ENCODE data around the gene TFEB. TPM values are rescaled to one million over a fixed set of nuclear protein-coding genes. Genes with fewer than 3 reads are reported as not detected.

The TFEB gene
- total RNA-seq, 2 donors from 2014 or later = 33.3 to 34.6 TPM

DNA sequence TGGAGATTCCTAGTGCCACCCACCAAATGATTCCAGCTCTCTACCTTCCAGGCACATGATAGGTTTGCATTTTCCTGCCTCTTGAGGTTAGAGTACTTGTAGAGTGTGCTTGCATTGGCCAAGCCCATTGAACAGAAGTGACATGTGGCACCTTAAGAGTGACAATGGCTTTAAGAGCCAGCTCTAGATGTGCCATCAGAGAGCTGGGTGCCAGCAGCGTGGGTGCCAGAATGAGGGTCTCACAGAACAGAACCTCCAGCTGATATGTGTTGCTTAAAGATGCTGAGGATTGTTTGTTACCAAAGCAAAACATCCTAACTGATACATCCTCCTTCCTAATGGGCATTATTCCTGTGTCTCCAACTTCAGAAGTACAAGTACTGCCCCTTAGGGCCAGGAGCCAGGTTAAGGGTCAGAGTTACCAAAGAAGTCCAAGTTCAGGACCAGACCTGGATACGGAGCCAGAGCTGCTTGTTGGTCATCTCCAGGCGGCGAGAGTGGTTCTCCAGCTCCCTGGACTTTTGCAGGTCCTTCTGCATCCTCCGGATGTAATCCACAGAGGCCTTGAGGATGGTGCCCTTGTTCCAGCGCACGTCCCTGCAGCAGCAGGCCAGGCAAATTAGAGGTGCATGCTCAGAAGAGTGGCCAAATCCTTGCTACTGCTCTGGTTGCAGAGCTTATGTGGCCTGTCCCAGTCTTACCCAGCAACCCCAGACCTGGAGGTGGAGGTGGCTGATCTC, 49.6 kb downstream of the TFEB start:
- intact Hi-C loops (cut with DNase I) = loop anchor here (5.0 to 10.0 kb wide), 2 partner anchors 261 to 319 kb away; no protein-coding TSS in a partner anchor
- ATAC-seq (no peak), DNase-seq (no peak)

DNA sequence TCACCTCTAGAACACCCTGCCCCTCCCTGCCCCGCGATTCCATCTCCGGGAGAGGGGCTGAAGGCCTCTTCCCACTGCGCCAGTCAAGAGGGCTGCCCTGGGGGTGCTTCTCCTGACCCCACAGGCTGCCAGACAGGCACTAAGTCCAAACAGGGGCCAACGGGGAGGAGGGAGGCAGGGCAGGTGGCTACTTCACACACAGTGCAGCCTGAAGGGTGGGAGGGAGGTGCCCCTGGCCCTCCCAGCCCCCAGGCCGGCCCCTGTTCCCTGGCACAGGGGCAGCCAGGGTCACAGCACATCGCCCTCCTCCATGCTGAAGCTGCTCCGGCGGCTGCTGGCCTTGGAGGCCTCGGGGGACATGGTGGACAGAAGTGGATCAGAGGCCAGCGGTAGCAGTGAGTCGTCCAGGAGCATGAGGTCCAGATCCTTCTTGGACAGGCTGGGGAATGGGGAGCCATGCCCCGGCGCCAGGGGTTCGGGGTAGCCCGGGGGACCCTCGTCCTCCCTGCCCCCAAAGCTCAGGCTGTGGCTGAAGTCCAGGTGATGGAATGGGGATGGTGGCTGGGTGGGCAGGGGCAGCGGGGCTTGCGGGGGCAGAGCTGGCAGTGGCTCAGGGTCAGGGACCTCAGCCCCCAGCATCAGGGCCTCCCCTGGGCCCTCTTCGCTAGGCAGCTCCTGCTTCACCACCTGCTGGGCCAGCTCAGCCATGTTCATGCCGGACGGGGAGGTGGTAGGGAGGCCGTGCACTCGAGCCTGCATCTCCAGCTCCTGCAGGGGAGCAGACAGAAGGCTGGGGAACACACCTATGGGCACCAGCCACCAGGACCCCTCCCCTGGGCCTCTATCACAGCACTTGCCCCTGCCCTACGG, 50.9 kb downstream of the TFEB start:
- DNase-seq (peak; percentile 21), ATAC-seq (no peak)
- intact Hi-C loops (cut with DNase I) = loop anchor here (5.0 to 10.0 kb wide), 2 partner anchors 260 to 317 kb away; no protein-coding TSS in a partner anchor

DNA sequence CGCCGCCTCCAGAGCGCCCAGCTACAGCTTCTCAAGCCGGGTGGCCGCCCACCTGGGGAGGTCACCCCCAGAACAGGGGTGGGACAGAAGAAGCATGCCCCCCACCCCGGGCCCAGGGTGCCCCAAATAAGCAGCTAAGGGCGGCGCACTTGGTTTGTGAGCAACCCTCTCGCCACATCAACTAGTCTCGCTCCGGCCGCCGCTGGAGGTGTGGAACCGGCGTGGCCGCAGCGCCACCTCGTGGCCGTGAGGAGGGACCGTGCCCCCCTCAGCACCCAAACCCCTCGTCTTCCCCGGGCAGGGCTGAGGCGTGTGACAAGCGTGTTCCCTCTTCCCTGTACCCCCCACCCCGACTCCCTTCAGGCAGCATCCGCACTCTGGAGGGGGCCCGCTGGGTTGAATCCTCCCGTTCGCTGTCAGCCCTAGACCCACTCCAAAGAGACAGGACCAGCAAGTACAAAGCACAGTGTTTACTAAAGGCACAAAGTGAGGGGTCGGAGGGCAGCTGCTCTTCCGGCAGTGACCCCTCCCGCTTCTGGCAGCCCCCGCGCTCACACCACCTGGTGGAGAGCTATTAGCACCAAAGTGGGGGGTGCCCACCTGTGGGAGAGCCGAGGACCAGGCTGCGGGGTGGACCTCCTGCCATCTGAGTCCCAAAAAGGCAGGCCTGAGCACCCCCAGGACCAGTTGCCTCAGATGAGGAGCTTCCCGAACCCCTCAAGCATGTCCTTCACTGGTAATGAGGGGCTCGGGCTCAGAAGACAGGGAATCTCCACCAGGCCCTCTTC, 51.7 kb downstream of the TFEB start:
- intact Hi-C loops (cut with DNase I) = loop anchor here (1.0 to 10.0 kb wide), 4 partner anchors 80 to 315 kb away; no protein-coding TSS in a partner anchor
- peak; percentile 89 for DNase-seq
- peak; percentile 86 to 88 for ATAC-seq

DNA sequence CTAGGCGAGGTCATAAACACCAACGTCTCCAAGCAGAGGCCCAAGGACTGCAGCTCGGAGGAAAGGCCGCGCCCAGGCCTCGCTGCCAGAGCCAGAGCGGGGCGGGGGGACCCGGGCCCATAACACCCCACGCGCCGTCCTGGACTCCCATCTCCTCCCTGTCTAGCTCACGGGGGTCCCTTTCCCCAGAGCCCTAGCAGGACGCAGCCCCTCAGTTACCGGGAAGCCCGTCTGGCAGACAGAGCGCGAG, 52.2 kb downstream of the TFEB start:
- peak; percentile 34 to 46 for ATAC-seq
- intact Hi-C loops (cut with DNase I) = loop anchor here (1.0 to 10.0 kb wide), 4 partner anchors 80 to 314 kb away; no protein-coding TSS in a partner anchor
- no peak for DNase-seq

DNA sequence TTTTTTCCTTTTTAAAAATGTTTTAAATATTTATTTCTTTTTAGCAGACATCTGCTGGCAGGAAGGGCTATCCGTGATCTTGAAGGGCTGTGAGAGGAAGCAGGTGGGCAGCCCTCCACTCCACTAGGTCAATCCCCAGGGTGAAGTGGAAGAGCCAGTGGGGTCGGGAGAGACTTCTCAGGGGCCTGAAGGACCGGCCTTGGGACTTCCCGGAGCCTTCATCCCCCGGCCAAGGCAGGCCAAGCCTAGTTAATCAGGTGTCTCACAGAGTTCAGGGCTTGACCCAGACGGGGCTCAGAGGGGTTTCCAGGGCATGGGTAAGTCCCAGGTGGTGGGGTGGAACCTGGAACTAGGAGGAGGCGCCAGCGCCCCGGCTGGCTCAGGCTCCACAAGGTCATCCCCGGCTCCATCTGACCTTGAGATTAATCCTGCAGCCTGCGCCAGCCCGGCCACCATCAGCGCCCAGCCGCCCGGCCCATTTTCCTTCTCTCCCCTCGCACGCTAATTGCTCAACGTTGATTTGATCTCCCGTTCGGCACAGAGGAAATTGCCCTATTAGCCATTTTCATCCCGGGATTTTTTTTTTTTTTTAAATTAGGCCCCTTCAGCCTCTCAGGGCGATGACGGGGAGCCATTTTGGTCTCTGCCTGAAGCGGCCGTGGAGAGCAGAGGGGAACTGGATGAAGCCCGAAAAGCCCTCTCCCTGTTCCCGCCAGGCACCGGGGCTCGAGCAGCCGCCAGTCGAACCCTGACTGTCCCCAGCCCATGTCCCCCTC, 52.7 kb downstream of the TFEB start:
- DNase-seq (peak; percentile 33), ATAC-seq (peak; percentile 20 to 31)
- intact Hi-C loops (cut with DNase I) = loop anchor here (1.0 to 10.0 kb wide), 4 partner anchors 79 to 314 kb away; no protein-coding TSS in a partner anchor

DNA sequence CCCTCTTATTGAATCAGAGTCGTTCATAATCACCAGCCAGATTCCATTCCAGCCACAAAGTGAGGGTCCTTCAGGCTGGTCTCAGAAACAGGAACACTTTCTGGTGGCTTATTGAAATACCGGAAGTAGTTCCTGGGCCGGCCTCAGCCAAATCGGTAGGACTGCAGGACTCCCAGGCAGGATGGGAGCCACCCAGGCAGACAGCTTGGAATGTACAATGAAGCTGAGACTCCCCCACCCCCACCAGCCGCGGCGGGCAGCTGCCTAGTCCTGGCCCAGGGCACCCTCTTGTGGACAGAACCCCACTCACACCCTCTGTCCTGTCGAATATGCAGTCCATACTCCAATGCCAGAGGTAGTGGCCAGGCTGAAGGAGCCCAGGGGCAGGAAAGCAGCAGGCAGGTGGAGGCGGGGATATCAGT, 53.3 kb downstream of the TFEB start:
- intact Hi-C loops (cut with DNase I) = loop anchor here (2.0 to 10.0 kb wide), 3 partner anchors 79 to 313 kb away; no protein-coding TSS in a partner anchor
- DNase-seq = peak; percentile 94
- peak; percentile 90 to 93 for ATAC-seq

DNA sequence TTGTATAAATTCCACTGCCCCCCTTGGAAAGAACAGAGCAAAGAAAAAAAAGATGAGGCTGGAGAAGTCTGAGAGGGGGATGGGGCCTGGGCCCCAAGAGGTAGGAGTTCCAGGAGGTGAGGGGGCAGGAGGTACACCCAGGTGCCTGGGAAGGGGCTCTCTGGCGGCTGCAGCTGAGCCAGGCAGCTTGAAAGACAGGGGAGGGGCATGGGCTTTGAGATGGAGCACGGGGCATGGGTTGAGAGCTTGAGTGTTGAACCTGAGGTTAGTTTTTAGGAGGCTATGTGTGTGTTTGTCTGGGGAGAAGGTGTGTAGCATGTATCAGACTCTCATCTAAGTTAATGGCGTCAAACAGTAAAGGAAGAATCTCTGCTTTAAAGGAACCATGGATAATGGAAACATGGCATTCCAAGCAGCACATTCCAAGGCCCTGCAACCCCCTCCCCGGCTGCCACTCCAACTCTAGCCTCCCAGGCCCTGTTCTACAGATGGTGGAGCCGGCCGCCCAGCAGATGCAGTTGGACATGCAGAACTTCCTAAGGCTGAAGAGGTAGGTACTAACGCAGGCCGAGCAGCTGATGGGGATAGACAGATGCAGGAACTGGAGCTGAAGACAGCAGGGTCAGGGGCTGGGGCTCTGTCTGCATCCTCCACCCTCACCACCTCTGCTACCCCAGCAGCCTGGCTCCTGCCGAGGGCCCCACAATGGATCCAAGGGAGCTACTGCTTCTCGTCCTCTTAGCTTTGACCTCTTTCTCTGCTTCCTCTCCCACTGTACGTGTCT, 55.0 kb downstream of the TFEB start:
- intact Hi-C loops (cut with DNase I) = loop anchor here in 1 of 2 donors (10.0 kb wide), 1 partner anchor 256 kb away; no protein-coding TSS in a partner anchor
- ATAC-seq = no peak
- DNase-seq = peak; percentile 12

DNA sequence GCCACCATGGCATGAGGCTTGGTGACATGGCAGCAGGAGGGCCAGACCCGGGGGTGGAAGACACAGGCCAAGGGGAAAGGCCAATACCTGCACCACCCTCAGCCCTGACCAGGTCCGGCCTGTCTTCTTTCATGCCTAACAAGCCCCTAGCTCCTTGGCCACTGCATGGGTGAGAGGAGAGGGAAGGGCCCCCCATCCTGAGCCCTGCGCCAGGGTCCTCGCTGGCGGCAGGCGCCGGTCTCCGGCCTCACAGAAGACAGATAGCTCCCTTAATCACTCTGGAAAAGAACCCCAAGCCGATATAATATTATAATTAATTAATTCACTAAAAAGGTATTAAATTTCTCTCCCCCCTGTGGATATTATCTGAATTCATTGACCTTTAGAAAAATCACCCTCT, 55.7 kb downstream of the TFEB start:
- ATAC-seq (no peak), DNase-seq (peak; percentile 4)
- intact Hi-C loops (cut with DNase I) = loop anchor here in 1 of 2 donors (10.0 kb wide), 1 partner anchor 255 kb away; no protein-coding TSS in a partner anchor

DNA sequence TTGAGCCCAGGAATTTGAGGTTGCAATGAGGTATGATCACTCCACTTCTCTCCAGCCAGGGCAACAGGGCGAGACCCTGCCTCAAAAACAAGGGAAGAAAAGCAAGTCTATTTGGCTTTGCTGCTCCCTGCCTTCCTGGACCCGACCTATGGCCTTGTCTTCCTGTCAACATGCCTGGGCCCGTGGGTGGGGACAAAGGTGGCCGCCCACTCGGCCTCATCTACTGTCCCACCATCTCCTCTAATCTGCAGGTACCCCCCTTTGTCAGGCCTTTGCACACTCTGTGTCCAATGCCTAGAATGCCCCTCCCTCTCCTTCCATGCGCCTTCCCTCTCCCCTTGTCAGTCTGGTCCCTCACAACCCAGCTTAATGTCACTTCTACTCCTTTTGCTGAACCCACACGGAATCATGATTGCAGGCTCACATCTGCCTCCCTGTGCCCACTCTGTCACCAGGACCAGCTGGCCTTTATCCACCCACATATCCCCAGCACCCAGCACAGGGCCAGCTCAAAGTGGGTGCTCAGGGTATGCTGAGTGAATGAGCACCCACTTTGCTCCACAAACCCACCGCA, 56.8 kb downstream of the TFEB start:
- DNase-seq = peak; percentile 7
- no peak for ATAC-seq
- intact Hi-C loops (cut with DNase I) = no loop called here

DNA sequence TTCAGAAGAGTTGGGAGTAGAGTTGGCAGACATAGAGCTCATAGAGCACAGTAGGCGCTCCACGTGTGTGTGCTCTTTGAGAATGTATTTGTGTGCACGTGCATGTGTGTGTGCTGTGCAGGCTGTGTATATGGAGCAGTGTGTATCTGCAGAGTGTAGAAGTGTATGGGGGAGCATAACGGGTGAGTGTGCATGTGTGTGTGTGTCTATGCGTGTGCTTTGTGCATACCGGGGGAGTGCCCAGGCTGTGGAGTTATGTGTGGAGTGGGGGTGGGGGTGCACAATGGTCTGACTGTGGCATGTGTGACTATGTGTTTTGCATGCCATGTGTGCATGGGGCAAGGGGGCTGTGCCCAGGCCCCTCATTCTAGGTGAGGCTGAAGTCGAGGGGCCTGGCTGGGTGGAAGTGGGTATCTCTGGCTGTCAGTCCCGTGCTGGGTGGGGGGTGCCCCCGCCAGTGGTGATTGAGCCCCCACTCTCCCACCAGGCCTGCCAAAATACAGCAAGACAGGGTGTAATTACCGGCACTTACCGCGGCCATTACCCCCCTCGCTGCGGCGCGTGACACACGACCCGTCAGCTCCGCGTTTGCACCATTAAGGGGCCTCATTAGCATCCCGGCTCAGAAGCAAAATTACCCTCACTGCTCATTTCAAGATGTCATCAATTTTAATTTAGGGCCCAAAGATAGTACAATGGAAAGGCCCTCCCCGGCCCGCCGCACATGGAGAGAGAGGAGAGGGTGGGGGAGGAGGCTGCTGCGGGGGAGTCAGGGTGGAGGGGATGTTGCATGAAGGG, 58.1 kb downstream of the TFEB start:
- ATAC-seq (no peak), DNase-seq (peak; percentile 14)
- intact Hi-C loops (cut with DNase I) = no loop called here

DNA sequence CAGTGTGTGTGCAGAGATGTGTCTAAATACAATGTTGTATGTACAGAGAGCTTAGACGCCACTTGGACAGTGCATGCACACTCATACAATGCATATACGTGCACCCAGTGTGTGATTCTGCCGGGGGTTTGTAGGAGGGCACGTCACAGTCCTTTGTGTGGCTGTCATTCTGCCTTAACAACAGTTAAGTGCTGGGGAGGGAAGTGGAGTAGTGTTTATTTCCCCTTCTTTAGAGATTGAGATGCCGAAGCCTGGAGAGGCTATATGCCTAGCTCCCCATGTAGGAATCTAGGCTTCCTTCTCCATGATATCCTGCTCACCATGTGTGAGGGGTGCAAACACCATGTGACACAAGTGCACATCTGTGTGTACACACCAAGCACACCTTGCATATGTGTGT, 59.0 kb downstream of the TFEB start:
- intact Hi-C loops (cut with DNase I) = no loop called here
- ATAC-seq (no peak), DNase-seq (peak; percentile 3)

DNA sequence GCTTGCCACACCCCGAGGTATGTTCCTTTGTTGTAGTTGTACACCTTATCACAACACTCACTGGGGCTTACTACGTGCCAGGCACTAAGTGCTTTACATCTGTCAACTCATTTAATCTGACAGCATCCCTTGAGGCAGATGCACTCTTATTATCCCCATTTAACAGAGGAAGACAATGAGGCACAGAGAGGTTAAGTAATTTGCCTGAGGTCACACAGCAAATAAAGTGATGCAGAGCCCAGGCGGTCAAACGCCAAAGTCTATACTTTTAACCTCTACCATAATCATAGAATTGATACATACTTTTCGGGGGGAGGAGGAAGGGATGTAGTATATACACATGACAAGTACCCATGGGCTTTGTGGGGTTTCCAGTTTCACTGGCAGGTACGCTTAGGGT, 59.4 kb downstream of the TFEB start:
- peak; percentile 6 for DNase-seq
- no peak for ATAC-seq
- intact Hi-C loops (cut with DNase I) = no loop called here

DNA sequence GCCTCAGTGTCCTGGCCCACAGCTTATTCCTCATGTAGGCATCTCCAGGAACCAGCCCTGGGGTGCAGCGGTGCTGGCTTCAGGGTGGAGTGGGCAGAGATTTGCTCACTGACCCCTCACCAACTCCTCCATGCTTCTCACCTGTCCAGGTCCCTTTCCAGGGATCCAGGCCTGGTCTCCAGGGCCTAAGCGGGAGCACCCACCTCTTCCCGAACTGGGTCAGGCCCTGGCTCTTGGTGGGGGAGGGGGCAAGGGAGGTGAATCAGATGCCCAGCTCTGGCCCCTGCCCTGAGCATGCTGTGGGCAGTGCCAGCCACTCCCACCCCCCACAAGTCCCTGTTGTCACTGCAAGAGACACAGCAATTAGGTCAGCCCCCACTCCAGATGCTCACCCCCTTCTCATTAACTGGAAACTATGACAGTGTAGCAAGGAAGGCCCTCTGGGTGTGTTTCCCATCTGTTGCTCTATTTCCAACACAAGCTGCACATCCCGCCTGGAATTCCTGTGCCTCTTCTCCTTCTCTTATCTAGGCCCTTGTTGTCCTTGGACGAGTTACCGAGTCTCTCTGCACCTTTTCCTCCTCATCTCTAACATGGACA, 60.1 kb downstream of the TFEB start:
- ATAC-seq = no peak
- intact Hi-C loops (cut with DNase I) = no loop called here
- DNase-seq = peak; percentile 10

DNA sequence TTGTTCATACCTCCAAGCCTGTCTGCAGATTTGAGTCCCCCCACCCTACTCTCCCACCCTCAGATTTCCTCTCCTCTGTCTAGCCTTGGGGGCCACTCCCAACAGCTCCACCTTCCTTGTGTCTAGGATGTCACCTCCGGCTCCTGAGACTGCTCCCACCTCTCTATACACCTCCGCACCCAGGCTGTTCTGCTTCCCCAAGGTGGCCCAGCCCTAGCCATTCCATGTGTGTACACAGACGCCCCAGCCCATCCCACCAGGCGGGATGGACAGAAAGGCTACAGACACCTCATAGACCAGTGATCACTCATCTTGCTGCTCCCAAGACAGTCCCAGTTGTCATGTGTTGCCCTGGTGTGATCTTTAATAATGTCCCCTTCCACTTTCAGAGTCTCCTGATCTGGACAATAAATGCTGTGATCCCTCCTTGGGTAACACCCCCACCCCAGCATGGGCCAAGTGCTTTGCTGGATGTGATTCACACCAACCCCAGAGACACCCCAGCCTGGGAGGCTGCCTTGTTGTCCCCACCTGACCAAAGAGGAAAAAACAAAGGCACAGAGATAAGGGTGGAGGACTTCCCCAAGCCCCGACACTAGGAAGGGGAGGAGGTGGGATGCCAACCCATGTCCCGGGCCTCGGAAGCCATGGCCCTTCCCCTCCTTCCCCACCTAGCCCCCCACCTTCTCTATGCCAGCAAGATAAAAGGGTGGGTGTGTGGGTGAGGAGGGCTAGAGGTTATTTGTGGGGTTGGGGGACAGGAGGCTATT, 61.0 kb downstream of the TFEB start:
- DNase-seq (peak; percentile 14), ATAC-seq (no peak)
- intact Hi-C loops (cut with DNase I) = no loop called here

DNA sequence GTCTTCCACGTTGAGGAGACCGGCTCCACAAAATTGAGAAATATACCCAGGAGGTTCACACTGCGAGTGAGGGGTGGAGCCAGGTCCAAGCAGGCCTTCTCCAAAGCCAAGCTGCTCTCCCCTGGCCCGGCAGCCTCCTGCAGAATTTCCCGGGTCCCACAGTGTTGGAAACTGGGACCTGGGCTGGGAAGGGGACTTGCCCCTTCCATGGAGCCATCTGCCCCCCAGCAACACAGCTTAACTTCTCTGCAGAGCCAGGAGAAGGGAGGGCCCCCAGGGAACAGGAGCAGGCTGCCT, 61.8 kb downstream of the TFEB start:
- intact Hi-C loops (cut with DNase I) = no loop called here
- DNase-seq = peak; percentile 15
- ATAC-seq = peak in 1 of 2 donors; percentile 34

All from left cardiac atrium (tissue), 4 donors.